ENCODE measurements around the gene NPTXR.

NPTXR gene

DNA sequence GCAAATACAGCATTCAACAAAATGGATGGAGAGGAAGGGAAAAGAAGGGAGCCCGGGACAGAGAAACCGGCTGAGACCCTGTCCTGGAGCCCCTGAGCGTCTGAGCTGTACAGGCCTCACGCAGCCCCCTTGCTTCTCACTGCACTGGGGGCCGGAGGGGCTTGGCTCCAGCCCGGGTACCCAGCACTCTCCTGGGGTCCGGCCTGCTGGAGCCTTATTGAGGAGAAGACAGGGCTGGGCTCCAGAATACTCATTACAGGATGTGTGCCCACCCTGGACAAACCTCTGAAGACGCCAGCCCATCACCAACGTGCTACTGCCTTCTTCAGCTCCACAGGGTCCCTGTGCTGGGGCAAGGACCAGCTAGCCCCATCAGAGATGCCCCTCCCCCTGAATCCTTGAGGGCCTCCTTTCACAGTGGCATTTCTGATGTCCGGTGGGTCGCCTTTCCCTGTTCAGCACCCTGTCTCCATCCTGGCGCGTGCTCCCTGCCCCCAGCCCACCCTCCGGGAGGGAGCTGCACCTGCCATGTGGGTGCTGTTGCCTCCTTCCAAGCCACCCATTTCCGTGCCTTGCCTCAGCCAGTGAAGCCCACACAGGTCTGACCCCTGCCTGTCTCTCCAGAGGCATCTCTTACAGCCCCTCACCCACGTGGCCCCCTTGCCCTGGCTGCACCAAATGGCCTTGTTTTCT lies 73.4 kb downstream of the NPTXR start:
- DNase-seq (ENCODE audit: low spot score), result no peak

All from hematopoietic multipotent progenitor cell treated with erythropoietin and hydrocortisone succinate and interleukin-3 and kit ligand, for 17 days (in vitro differentiated cells).